ENCODE results near the gene WFIKKN1. TPM values are rescaled to one million over a fixed set of nuclear protein-coding genes. Genes with fewer than 3 reads are reported as not detected.

The WFIKKN1 gene
- total and polyA plus RNA-seq, 2 of the 13 experiments (the other 11 are each of a cell fraction or from before 2014, with no cell fraction given) = 1.7 to 4.9 TPM

GRCh38 chr16:586645-587590, 43.9 kb upstream of the WFIKKN1 start (continued):
- TF ChIP-seq PRDM15 (CRISPR knock-in tag; IDR thresholded peaks at IDR 0.05) (no peak), ZNF652 (CRISPR knock-in tag; IDR thresholded peaks at IDR 0.05; ENCODE audit: borderline replicate concordance, low read depth) (no peak), ZFP62 (CRISPR knock-in tag; IDR thresholded peaks at IDR 0.05) (no peak), ZNF746 (CRISPR knock-in tag; IDR thresholded peaks at IDR 0.05) (0 out of 2 replicates have a peak, but pooled peaks have one; percentile 9), THAP9 (CRISPR knock-in tag; IDR thresholded peaks at IDR 0.05; ENCODE audit: borderline replicate concordance) (no peak), CREB1 (IDR thresholded peaks at IDR 0.05) (no peak), CREB1 (CRISPR knock-in tag; IDR thresholded peaks at IDR 0.05) (no peak), ARHGAP35 (CRISPR knock-in tag; IDR thresholded peaks at IDR 0.05; ENCODE audit: borderline replicate concordance) (0 out of 2 replicates have a peak, but pooled peaks have one; percentile 22), MED13 (CRISPR knock-in tag; IDR thresholded peaks at IDR 0.05) (no peak), NFE2 (CRISPR knock-in tag; IDR thresholded peaks at IDR 0.05) (no peak), ZXDC (CRISPR knock-in tag; IDR thresholded peaks at IDR 0.05) (no peak), BRCA1 (CRISPR knock-in tag; IDR thresholded peaks at IDR 0.05) (no peak), ZNF558 (CRISPR knock-in tag; IDR thresholded peaks at IDR 0.05; ENCODE audit: borderline replicate concordance) (no peak), ZC3H4 (CRISPR knock-in tag; IDR thresholded peaks at IDR 0.05; ENCODE audit: borderline replicate concordance) (peak; percentile 68; the same call in 1 of the 2 replicates)
